Putamen (tissue), 1 donor: Measurements from ENCODE around the gene DENND2A.

Experiments
- DNase-seq: peaks from one replicate; pipeline ENCODE4 v3.0.0-alpha.2; 2016; ENCODE audit warnings: low spot score

DENND2A gene

DNA sequence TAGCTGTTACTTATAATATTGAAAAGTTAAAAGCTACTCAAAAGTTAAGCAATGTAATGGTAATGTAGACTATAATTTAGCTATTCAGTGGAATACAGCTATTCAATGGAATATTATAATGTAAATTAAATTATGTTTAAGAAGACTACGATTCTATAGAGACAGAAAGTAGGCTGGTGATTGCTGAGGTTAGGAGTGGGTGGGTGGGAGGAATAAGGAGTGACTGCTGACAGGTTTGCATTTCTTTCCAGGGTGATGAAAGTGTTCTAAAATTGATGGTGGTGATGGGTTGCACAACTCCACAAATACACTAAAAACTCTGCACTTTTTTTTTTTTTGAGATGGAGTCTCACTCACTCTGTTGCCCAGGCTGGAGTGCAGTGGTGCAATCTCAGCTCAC is 21.4 kb downstream of the DENND2A start:
- DNase-seq: peak; percentile 68

DNA sequence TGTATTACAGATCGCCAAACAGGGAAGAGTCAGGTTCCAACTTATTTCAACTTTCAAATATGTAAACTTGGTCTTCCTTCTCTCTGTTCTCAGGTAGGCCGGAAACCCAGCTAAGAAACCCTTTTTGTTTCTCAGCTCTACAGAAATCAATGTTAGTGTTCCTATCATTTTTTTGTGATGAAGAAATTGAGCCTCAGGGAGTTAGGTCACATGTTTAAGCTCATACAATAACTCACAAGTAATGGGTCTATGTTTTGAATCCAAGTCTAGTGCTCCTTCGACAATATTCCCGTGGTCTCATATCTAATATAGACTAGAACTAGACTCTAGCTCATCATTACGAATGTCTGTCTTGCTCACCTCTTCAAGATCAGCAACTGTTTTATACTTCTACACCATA is 22.3 kb downstream of the DENND2A start:
- no peak for DNase-seq

- DNase-seq: no peak
These were observed 23.5 kb downstream of the DENND2A start for GRCh38 chr7:140617081-140617480.

GRCh38 chr7:140616328-140616727 is 24.3 kb downstream of the DENND2A start:
- no peak for DNase-seq

DNA sequence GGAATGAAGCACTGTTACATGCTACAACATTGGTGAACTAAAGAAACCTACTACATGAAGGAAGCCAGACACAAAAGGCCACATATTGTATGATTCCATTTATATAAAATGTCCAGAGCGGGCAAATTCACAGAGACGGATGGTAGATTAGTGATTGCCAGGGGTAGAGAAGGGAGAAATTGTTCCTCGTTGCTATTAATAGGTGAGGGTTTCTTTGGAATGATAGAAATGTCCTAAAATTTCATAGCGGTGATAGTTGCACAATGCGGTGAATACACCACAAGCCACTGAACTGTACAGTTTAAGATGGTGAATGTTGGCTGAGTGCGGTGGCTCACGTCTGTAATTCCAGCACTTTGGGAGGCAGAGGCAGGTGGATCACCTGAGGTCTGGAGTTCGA is 29.0 kb downstream of the DENND2A start:
- no peak for DNase-seq

GRCh38 chr7:140610204-140611165 is 30.1 kb downstream of the DENND2A start:
- DNase-seq: no peak

DNA sequence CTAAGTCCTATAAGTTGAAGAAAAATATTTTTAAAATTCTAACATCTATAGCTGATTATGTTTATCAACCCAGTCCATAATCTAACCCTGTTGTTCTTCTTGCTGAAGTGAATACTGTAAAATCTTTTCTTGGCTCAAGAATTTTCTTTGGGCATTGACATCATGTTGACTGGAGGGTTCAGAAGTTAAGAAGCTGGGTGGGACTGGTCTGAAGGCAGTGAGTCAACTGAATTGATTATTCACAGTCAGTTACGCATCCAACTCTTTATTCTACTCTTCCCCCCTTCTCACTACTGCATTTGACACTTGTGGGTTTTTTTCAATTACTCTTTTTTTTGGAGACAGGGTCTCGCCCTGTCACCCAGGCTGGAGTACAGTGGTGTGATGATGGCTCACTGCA is 31.0 kb downstream of the DENND2A start:
- DNase-seq: no peak

DNA sequence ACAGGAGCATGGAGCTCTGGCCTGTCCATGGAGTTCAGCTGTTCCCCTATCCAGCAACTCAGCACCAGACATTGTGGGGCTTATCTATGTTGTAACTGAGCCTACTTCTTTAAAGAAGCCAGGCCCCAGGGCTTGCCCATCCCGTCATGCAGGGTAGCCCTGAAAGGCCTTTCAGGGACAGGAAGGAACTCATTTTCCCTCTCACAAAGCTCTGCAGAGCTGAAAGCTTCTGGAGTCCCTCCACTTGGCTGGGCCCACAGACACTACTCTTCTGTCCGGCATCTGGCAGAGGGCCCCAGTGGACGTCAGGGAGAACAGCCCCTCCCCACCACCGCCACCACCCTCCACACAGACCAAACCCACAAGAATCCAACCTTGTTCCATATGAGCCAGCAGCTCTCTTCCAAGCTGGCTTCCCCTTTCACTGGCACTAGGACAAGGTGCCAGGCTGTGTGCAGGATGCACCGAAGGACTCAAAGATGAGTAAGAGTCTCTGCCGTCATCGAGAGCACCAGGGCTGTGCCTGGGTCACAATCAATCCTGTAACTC is 33.1 kb downstream of the DENND2A start:
- peak; percentile 89 for DNase-seq

DNA sequence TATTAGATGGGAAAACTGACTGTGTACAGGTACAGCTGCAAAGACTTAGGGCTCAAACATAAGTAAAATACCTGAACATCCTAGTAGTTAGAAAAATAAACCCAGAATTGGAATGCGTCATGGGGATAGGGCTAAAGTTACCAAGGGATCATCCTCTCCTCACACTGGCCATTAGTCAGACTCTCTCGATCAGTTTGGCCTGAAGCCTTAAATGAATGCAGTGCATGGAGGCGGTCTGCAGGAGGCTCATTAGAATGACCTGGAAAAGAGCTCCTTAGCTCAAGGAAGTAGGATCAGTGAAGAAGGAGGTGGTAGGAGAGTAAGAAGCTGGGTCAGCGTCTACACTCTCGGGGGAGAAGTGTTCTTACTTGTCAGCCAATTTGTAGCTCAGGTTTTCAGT is 35.3 kb downstream of the DENND2A start:
- DNase-seq: no peak

- DNase-seq: no peak
These were observed 35.9 kb downstream of the DENND2A start for GRCh38 chr7:140604760-140605159.

GRCh38 chr7:140604076-140604475 is 36.5 kb downstream of the DENND2A start:
- DNase-seq: no peak

GRCh38 chr7:140601566-140602174 is 38.9 kb downstream of the DENND2A start:
- DNase-seq: no peak

DNA sequence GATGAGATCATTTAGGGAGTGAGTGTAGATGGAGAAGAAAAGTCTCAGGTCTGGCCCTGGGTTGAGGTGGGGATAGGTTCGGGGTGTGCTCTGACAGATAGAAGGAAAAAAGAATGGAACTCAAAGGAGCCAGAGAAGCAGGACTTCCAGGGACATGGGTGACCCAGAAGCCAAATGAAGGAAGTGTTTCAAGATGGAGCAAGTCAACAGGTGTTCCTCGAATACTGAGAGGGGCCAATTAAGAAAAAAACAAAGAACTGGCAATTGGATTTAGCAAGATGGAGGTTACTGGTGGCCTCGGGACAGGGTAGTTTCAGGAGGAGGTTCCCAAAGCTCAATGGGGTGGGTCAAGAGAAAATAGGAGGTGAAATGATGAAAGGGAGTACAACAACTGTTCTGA is 40.3 kb downstream of the DENND2A start:
- DNase-seq: no peak

DNA sequence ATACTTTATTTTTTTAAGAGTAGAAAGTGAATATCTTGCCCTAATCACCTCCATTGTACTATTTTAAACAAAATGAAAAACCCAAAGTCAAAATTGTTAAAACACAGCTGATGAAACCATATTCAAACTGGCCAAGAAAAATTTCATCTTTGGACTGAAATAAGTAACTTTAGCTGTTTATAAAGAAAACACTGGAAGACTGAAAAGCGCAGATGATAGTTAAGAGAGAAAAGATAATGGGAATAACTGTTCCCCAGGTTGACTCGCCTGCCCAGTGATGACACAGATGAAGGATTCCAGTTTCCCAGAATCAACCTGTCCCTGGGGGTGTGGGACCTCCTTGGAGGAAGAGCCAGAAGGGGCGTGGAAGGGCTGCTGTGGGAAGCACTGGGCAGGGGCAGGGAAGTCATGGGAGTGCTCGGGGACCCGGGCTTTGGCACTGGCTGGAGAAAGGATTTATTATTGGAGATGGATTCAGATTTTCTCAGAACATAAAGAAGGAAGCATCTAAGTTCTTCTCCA is 43.1 kb downstream of the DENND2A start:
- no peak for DNase-seq

DNA sequence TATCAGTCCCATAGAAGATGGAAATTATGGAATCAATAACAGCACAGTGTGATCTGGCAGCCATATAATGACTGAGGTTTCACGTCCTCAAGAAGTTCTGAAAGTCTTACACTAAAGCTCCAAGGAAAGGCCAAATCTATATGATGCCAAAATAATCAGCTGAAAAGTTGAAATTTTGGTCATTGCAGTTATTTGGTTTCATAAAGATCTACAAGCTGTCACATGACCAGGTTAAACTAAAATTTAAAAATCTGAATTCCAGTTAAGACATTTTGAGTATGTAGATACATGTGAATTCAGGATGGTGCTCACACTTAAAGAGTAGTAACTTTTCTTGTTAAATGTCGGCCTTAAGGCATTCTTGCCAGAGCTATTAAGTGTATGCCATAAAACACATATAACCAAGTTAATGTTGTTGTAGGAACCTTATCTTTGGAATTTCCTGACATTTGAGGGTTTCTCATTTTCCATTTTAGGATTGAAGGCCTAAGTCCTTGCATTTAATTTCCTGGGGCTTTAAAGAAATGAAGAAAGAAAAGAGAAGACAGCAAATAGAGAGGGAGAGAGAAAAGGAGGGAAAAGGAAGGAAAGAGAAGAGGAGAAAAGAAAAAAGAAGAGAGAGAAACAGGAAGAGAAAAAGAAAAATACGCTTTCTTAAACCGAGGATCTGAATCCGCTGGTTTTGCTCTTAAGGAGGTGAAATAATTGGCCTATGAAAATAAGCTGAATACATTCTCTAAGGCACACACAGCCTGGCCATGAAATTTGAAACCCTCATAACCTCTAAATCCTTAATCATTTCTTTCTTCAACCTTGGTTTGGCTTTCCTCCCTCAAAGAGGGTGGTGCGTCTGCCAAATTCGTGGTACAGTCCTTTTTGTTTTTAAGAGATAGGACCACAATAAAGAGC is 43.8 kb downstream of the DENND2A start:
- no peak for DNase-seq

DNA sequence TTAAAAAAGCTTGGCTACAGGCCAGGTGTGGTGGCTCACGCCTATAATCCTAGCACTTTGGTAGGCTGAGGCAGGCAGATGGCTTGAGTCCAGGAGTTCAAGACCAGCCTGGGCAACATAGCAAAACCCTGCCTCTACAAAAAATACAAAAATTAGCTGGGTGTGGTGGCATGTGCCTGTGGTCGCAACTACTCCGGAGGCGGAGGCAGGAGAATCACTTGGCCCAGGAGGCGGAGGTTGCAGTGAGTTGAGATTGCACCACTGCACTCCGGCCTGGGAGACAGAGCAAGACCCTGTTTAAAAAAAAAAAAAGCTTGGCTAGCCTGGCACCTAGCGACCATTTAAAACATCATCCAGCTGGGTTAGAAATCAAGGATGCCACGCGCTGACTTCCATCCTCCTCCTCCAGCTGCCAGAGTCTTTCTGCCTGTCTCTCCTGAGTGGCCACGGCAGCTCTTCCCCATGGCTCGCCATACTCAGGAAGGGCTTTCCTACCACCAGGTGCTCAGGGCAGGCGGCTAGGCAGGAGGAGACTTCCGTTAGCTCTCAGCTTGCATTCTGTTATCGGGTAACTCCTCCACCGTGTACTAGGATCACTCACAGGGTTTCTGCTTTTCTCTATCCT is 45.0 kb downstream of the DENND2A start:
- no peak for DNase-seq

DNA sequence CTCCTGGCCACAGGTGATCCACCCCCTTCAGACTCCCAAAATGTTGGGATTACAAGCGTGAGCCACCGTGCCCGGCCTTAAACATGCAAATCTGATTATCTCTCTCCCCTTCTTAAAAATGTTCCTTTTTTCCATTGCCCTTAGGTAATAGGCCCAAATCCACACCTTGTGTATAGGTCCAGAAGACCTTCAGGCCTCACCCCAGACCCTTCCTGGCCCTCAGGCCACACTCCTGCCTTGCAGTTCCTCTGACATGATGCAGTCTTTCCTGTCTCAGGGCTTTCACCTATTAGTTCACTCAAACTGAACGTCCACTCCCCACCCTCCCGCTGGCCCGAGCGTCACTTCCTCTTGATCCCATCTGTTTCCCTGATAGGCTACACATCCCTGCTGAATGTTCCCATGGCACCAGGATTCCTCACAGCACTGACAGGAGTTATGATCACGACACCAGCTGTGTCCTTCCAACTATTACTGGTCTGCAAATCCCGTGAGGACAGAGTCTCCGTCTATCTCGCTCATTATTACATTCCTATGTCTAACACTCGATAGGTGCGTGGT is 46.4 kb downstream of the DENND2A start:
- DNase-seq: no peak

- no peak for DNase-seq
These were observed 47.0 kb downstream of the DENND2A start for GRCh38 chr7:140593672-140593982.

DNA sequence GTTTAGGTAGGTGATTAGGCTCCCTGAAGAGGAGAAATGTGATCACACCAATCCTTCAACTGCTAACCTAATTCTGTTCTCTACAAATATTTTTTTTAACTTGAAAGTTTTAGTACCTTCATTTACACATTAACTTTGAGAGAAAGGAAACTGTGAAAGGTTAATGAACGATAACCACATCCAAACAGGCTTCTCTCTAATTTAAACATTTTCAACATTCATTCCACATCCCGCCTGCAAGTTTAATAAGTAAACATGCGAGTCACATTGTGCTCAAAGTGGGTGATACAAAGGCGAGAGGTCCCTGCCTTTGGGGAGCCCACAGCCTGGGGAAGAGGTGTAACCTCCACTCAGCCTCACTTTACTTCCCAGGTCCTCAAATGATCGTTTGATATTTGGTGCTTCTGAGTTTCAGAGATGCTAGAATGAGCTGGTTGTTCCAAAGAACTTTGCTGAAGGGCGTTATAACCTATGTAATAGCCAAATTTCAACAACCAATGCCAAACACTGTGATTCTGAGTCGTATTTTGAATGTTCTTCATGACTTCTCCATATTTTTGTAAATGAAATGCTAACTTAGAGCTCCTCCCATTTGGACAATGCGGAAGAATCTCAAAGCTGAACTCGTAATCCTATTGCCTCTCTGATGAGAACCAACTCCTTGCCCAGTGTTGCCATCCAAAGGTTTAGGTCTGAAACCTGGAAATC is 47.5 kb downstream of the DENND2A start:
- no peak for DNase-seq

- no peak for DNase-seq
These were observed 49.3 kb downstream of the DENND2A start for GRCh38 chr7:140591180-140591902.
